IMR-90 (cell line): Measurements from ENCODE around the gene TRMT2A. TPM values are rescaled to one million over a fixed set of nuclear protein-coding genes. Genes with fewer than 3 reads are reported as not detected.

Source experiments
- ATAC-seq: fragments of 200-7000 bp; cut with Tn5 transposase; 2 replicates; pipeline ENCODE4 v1.9.1; 2020; ENCODE audit warnings: low read depth, mild to moderate bottlenecking, moderate library complexity
- BruUV-seq: library from RNA; stranded (reverse); fragments of 400-500 nt; replicated peaks from 2 replicates; lab custom pipeline; 2021; lab: Mats Ljungman, UMichigan
- CTCF ChIA-PET: fragments of 300-600 bp; formaldehyde crosslinking; extraction: SDS; loops from one replicate; lab custom pipeline; 2021; ENCODE audit warnings: antibody characterized with exemption; lab: Yijun Ruan, JAX
- POLR2A ChIA-PET: fragments of 300-600 bp; sonication (Branson Sonifier 250); formaldehyde crosslinking; loops from one replicate; lab custom pipeline; 2022; ENCODE audit warnings: antibody characterized with exemption; ENCODE audit not compliant: unreplicated experiment; lab: Charles Lee
- DNase-seq: peaks from one replicate; pipeline ENCODE4 v3.0.0; 2013
- H2AFZ ChIP-seq: replicated peaks from 2 replicates; pipeline ENCODE3; 2013; ENCODE audit warnings: low read length, mild to moderate bottlenecking; ENCODE audit not compliant: poor library complexity
- H2AK5ac ChIP-seq: 2 replicates; pipeline ENCODE4 v1.6.1; 2013; ENCODE audit warnings: low read depth, low read length, inconsistent platforms
- H2AK9ac ChIP-seq: replicated peaks from 2 replicates; pipeline ENCODE3; 2013; ENCODE audit warnings: mild to moderate bottlenecking, low read depth, low read length, moderate library complexity; ENCODE audit not compliant: poor library complexity
- H2BK120ac ChIP-seq: 2 replicates; pipeline ENCODE4 v1.6.1; 2013; ENCODE audit warnings: low read depth, low read length, inconsistent platforms
- H2BK15ac ChIP-seq: 3 replicates; pipeline ENCODE4 v1.6.1; 2013; ENCODE audit warnings: low read depth, low read length, inconsistent platforms
- H2BK20ac ChIP-seq: 2 replicates; pipeline ENCODE4 v1.6.1; 2013; ENCODE audit warnings: low read depth, mild to moderate bottlenecking, inconsistent platforms, low read length, moderate library complexity
- H2BK5ac ChIP-seq: 2 replicates; pipeline ENCODE4 v1.6.1; 2013; ENCODE audit warnings: mild to moderate bottlenecking, low read depth, low read length, inconsistent platforms; ENCODE audit not compliant: poor library complexity, severe bottlenecking
- H3K14ac ChIP-seq: replicated peaks from 2 replicates; pipeline ENCODE4 v1.6.1; 2013; ENCODE audit warnings: low read depth, low read length, inconsistent platforms
- H3K18ac ChIP-seq: 2 replicates; pipeline ENCODE4 v1.6.1; 2013; ENCODE audit warnings: low read depth, low read length, control low read depth
- H3K23ac ChIP-seq: 2 replicates; pipeline ENCODE4 v1.6.1; 2013; ENCODE audit warnings: low read depth, low read length, inconsistent platforms
- H3K27ac ChIP-seq: 2 replicates; pipeline ENCODE4 v1.5.1; 2013; ENCODE audit warnings: mild to moderate bottlenecking, control low read depth, low read length; ENCODE audit not compliant: insufficient read depth
- H3K27me3 ChIP-seq: 2 replicates; pipeline ENCODE4 v1.6.1; 2013; ENCODE audit warnings: low read length; ENCODE audit not compliant: control insufficient read depth, insufficient read depth
- H3K36me3 ChIP-seq: 2 replicates; pipeline ENCODE4 v1.6.1; 2013; ENCODE audit warnings: low read length, mixed read lengths; ENCODE audit not compliant: control insufficient read depth, insufficient read depth
- H3K4ac ChIP-seq: 2 replicates; pipeline ENCODE4 v1.6.1; 2013; ENCODE audit warnings: low read depth, low read length, inconsistent platforms
- H3K4me1 ChIP-seq: 2 replicates; pipeline ENCODE4 v1.6.1; 2013; ENCODE audit warnings: low read length, mixed read lengths; ENCODE audit not compliant: control insufficient read depth, insufficient read depth
- H3K4me2 ChIP-seq: 2 replicates; pipeline ENCODE4 v1.6.1; 2013; ENCODE audit warnings: low read depth, mild to moderate bottlenecking, control low read depth, low read length, moderate library complexity
- H3K4me3 ChIP-seq: 2 replicates; pipeline ENCODE4 v1.5.1; 2013; ENCODE audit warnings: low read depth, mild to moderate bottlenecking, control low read depth, low read length, moderate library complexity; ENCODE audit not compliant: insufficient read depth
- H3K56ac ChIP-seq: 2 replicates; pipeline ENCODE4 v1.6.1; 2013; ENCODE audit warnings: low read length, inconsistent platforms; ENCODE audit not compliant: insufficient read depth; ENCODE audit errors: extremely low read depth
- H3K79me1 ChIP-seq, 2 experiments: 2 replicates each; pipeline ENCODE4 v1.6.1; 2013; ENCODE audit warnings: low read length in 2 of 2, inconsistent platforms in 1 of 2, low read depth in 1 of 2
- H3K9ac ChIP-seq: 2 replicates; pipeline ENCODE4 v1.6.1; 2013; ENCODE audit warnings: low read depth, low read length, control low read depth
- H3K9me1 ChIP-seq: 2 replicates; pipeline ENCODE4 v1.6.1; 2013; ENCODE audit warnings: low read length, inconsistent platforms; ENCODE audit not compliant: insufficient read depth
- H3K9me3 ChIP-seq: 2 replicates; pipeline ENCODE4 v1.6.1; 2013; ENCODE audit warnings: low read length; ENCODE audit not compliant: control insufficient read depth, insufficient read depth
- H4K20me1 ChIP-seq: 2 replicates; pipeline ENCODE4 v1.6.1; 2013; ENCODE audit warnings: low read length, inconsistent platforms; ENCODE audit not compliant: insufficient read depth
- H4K5ac ChIP-seq: 2 replicates; pipeline ENCODE4 v1.6.1; 2013; ENCODE audit warnings: mild to moderate bottlenecking, low read depth, low read length, control low read depth
- H4K8ac ChIP-seq, 2 experiments: 2 replicates each; pipeline ENCODE4 v1.6.1; 2013; ENCODE audit warnings: low read depth in 2 of 2, low read length in 2 of 2, control low read depth in 1 of 2, inconsistent platforms in 1 of 2
- H4K91ac ChIP-seq: 2 replicates; pipeline ENCODE4 v1.6.1; 2013; ENCODE audit warnings: low read depth, low read length, inconsistent platforms; ENCODE audit not compliant: insufficient read depth
- CHD1 ChIP-seq: IDR thresholded peaks from 2 replicates; pipeline ENCODE4 v1.6.1; 2012; ENCODE audit warnings: low read depth, low read length, improper control_type of control experiment
- CTCF ChIP-seq: conservative IDR thresholded peaks from 2 replicates; pipeline ENCODE4 v1.5.1; 2012; ENCODE audit warnings: mild to moderate bottlenecking, low read depth, low read length, improper control_type of control experiment
- RAD21 ChIP-seq: IDR thresholded peaks from 2 replicates; pipeline ENCODE4 v1.6.1; 2012; ENCODE audit warnings: low read length, improper control_type of control experiment
- RFX5 ChIP-seq: IDR thresholded peaks from 2 replicates; pipeline ENCODE4 v1.8.0; 2012; ENCODE audit warnings: low read depth, mild to moderate bottlenecking, low read length, moderate library complexity
- WGBS, 2 experiments: methylation state at CpG; one replicate each; pipeline versions ENCODE4 v1.1.5 to v1.1.7; 2013; ENCODE audit warnings: missing lambda C conversion rate in 2 of 2; ENCODE audit not compliant: insufficient read length in 1 of 2; ENCODE audit errors: extremely low coverage in 2 of 2; 5-methylcytosine and 5-hydroxymethylcytosine counted together
- dilution Hi-C: fragments of 300-500 bp; cut with HindIII; formaldehyde crosslinking; loops from one replicate; pipeline ENCODE4 v1.14.3; 2018; ENCODE audit warnings: low sequenced_read_pairs; ENCODE audit not compliant: unreplicated experiment
- in situ Hi-C: fragments of 300-500 bp; cut with MboI; formaldehyde crosslinking; loops from 3 replicates; pipeline ENCODE4 v1.14.3; 2019; ENCODE audit warnings: low sequenced_read_pairs, inconsistent platforms, mixed read lengths
- intact Hi-C: fragments of 100-400 bp; cut with micrococcal nuclease; formaldehyde crosslinking; loops from 2 replicates; pipeline ENCODE4 v1.10.0; 2022
- polyA plus RNA-seq, 3 experiments: library from polyadenylated mRNA; depleted of rRNA; stranded (reverse); fragments of >200 nt; gene quantifications; 2 replicates each; pipeline ENCODE4 v1.2.3, GENCODE V29; 2012; ENCODE audit warnings: low replicate concordance in 1 of 3
- total RNA-seq: library from RNA; depleted of rRNA; stranded (reverse); fragments of >200 nt; gene quantifications from 2 replicates; pipeline ENCODE4 v1.2.3, GENCODE V29; 2012

The TRMT2A gene
- total and polyA plus RNA-seq, 2 of the 4 experiments (the other 2 are of a cell fraction): 22.0 to 39.1 TPM

GRCh38 chr22:20128902-20129746 lies 12.1 kb upstream of the TRMT2A start:
- Histone ChIP-seq H3K4me1 (peaks cover 9% of the 10 kb centered on the region), H2AK9ac (no peak overlapping the region), H2BK15ac (no peak overlapping the region), H2BK20ac (no peak overlapping the region), H2BK120ac (no peak overlapping the region), H3K4me3 (no peak overlapping the region), H3K4me2 (no peak overlapping the region), H4K5ac (no peak overlapping the region), H3K9ac (no peak overlapping the region), H3K36me3 (peaks cover 31% of the 10 kb centered on the region), H3K27ac (no peak overlapping the region), H3K14ac (no peak overlapping the region), H4K8ac (no peak overlapping the region), H3K18ac (no peak overlapping the region), H2AK5ac (no peak overlapping the region), H3K4ac (no peak overlapping the region), H3K9me3 (no peaks in the 10 kb centered on the region), H2AFZ (peak overlapping the region; percentile 17), H4K91ac (no peak overlapping the region), H3K56ac (no peak overlapping the region), H3K23ac (no peak overlapping the region), H3K27me3 (no peaks in the 10 kb centered on the region), H3K79me1 (peaks cover 0 to 27% of the 10 kb centered on the region in 2 experiments), H4K20me1 (peaks cover 30% of the 10 kb centered on the region), H3K9me1 (peaks cover 3% of the 10 kb centered on the region; the same call in 1 of the 2 replicates), H2BK5ac (no peak overlapping the region)
- ATAC-seq: no peak
- intact Hi-C loops: no loop called here
- POLR2A ChIA-PET: interaction anchor here (0.6 kb wide), 1 partner anchor 155 kb away, joined by 14 read pairs; no protein-coding TSS in a partner anchor
- CTCF ChIA-PET: no interaction called here
- TF ChIP-seq CTCF (peak; percentile 45), CHD1 (no peak), RFX5 (no peak), RAD21 (peak; percentile 53)
- dilution Hi-C loops: no loop called here
- no TSS peak for BruUV-seq
- peak; percentile 23 for DNase-seq
- in situ Hi-C loops: no loop called here
- WGBS, 2 experiments: 37% methylated on average over 6 of the region's 18 CpGs; no CpG with 5 or more reads in 1 of the 2 experiments
